ENCODE results near the gene PTPRK. TPM values are rescaled to one million over a fixed set of nuclear protein-coding genes. Genes with fewer than 3 reads are reported as not detected.
A peak's percentile ranks its signal among the peaks of the same experiment; 100 is the strongest.

The PTPRK gene
- total and polyA plus RNA-seq, 2 of the 13 experiments (the other 11 are each of a cell fraction or from before 2014, with no cell fraction given): 43.6 to 98.3 TPM

DNA sequence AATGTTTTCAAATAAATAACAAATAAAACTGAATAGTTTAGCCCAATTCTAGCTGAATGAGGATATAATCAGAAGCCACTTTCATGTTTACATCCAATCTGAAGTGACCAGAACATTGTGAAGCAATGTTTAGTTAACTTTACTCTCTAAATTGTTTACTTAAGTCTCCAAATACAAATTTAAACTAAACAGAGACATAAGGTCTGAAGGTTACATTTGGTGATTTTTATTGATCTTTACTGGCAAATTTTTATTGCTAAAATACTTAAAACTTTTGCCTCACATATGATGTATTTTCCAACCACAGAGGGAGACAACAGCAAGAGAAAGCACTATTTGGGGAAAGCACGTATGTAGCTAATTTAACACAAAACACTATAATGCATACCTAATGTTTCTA, 512.7 kb downstream of the PTPRK start (continued):
- TF ChIP-seq, protein P1, sequence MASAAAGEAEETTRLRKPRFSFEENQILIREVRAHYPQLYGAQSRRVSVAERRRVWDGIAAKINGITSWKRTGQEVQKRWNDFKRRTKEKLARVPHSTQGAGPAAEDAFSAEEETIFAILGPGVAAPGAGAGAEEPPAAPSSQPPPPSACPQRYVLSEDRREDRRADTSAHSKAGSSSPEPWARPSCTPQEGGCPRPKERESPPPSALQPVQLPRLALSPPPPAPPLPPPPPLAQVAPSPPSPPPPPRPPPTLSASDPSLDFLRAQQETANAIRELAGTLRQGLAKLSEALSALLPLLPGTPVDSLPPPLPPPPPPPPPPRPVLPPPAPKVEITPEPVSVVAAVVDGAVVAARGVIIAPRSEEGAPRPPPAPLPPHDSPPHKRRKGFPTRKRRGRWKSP (CRISPR knock-in tag; IDR thresholded peaks at IDR 0.05): peak; percentile 28; the same call in 1 of the 2 replicates
- TF ChIP-seq ZGPAT (CRISPR knock-in tag; IDR thresholded peaks at IDR 0.05): peak; percentile 66; the same call in 1 of the 2 replicates
- no peak for TF ChIP-seq HMGA1 (CRISPR knock-in tag; conservative IDR thresholded peaks at IDR 0.05)
- peak in 1 of 2 experiments; percentile 69; a peak in 1 of 4 replicates for TF ChIP-seq ATF4 (CRISPR knock-in tag; IDR thresholded peaks at IDR 0.05)
- peak; percentile 69; the same call in 1 of the 2 replicates for TF ChIP-seq HMG20A (CRISPR knock-in tag; IDR thresholded peaks at IDR 0.05; ENCODE audit: borderline replicate concordance)
- TF ChIP-seq, protein P2, sequence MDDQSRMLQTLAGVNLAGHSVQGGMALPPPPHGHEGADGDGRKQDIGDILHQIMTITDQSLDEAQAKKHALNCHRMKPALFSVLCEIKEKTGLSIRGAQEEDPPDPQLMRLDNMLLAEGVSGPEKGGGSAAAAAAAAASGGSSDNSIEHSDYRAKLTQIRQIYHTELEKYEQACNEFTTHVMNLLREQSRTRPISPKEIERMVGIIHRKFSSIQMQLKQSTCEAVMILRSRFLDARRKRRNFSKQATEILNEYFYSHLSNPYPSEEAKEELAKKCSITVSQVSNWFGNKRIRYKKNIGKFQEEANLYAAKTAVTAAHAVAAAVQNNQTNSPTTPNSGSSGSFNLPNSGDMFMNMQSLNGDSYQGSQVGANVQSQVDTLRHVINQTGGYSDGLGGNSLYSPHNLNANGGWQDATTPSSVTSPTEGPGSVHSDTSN (CRISPR knock-in tag; IDR thresholded peaks at IDR 0.05; ENCODE audit: borderline replicate concordance): no peak
- TF ChIP-seq KMT2A (CRISPR knock-in tag; IDR thresholded peaks at IDR 0.05): no peak
- no peak for TF ChIP-seq ZSCAN29 (CRISPR knock-in tag; conservative IDR thresholded peaks at IDR 0.05)
- TF ChIP-seq, protein P3, sequence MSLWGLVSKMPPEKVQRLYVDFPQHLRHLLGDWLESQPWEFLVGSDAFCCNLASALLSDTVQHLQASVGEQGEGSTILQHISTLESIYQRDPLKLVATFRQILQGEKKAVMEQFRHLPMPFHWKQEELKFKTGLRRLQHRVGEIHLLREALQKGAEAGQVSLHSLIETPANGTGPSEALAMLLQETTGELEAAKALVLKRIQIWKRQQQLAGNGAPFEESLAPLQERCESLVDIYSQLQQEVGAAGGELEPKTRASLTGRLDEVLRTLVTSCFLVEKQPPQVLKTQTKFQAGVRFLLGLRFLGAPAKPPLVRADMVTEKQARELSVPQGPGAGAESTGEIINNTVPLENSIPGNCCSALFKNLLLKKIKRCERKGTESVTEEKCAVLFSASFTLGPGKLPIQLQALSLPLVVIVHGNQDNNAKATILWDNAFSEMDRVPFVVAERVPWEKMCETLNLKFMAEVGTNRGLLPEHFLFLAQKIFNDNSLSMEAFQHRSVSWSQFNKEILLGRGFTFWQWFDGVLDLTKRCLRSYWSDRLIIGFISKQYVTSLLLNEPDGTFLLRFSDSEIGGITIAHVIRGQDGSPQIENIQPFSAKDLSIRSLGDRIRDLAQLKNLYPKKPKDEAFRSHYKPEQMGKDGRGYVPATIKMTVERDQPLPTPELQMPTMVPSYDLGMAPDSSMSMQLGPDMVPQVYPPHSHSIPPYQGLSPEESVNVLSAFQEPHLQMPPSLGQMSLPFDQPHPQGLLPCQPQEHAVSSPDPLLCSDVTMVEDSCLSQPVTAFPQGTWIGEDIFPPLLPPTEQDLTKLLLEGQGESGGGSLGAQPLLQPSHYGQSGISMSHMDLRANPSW (CRISPR knock-in tag; IDR thresholded peaks at IDR 0.05; ENCODE audit: borderline replicate concordance): 0 out of 2 replicates have a peak, but pooled peaks have one; percentile 40
- no peak for TF ChIP-seq ZNF318 (CRISPR knock-in tag; IDR thresholded peaks at IDR 0.05)
- 0 out of 2 replicates have a peak, but pooled peaks have one; percentile 63 for TF ChIP-seq MBD4 (IDR thresholded peaks at IDR 0.05; ENCODE audit: borderline replicate concordance, low read length)

All from HepG2 (cell line).